Neural cell (in vitro differentiated cells): ENCODE measurements around the gene EMILIN2.

ENCODE experiments used
- CTCF ChIP-seq: fragments of 450-650 bp; IDR thresholded peaks from 2 replicates; pipeline ENCODE4 v1.5.1; 2014; ENCODE audit warnings: antibody characterized with exemption, mild to moderate bottlenecking, moderate library complexity; ENCODE audit not compliant: poor library complexity, severe bottlenecking
- EZH2 ChIP-seq: fragments of 200-600, 300-800 bp; shearing (Covaris generic), sonication (generic); IDR thresholded peaks from 2 replicates; pipeline ENCODE4 v1.6.1; 2014; ENCODE audit warnings: antibody characterized with exemption, low read length, borderline replicate concordance, mild to moderate bottlenecking; ENCODE audit not compliant: insufficient read depth, poor library complexity, severe bottlenecking
- POLR2AphosphoS5 ChIP-seq: IDR thresholded peaks from 2 replicates; pipeline ENCODE4 v1.6.1; 2012
- REST ChIP-seq: IDR thresholded peaks from 2 replicates; pipeline ENCODE4 v1.6.1; 2012; ENCODE audit warnings: borderline replicate concordance

- TF ChIP-seq POLR2AphosphoS5 (no peak), REST (no peak), CTCF (no peak), EZH2 (no peak)
These were observed 33.1 kb downstream of the EMILIN2 start for GRCh38 chr18:2879889-2880288.
